Measurements from ENCODE around the gene ERICH3.

ERICH3 gene

DNA sequence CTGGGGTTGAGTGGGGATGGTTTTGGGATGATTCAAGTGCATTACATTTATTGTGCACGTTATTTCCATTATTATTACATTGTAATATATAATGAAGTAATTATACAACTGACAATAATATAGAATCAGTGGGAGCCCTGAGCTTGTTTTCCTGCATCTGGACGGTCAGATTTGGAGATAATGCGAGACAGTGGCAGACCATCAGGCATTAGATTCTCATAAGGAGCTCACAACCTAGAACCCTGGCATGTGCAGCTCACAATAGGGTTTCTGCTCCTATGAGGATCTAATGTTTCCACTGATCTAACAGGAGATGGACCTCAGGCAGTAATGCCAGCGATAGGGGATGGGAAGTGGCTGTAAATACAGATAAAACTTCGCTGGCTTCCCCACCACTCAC is 83.3 kb downstream of the ERICH3 start:
- DNase-seq: no peak

DNA sequence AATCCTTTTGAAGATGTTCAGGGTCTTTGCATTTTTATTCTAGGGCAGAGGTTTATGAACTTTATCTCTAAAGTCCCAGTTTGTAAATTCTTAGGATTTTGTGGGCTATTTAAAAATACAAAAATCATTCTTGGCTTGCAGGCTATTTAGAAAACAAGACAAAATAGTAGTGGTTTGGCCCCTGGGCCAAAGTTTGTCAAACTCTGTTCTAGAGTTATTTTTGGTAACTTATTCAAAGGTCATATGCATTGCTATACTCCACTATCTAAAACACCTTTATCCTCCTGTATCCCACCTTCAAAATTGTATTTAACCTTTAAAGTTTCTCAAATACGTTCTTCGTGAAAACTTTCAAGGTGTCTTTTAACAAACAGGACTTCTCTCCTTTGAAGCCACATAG is 85.7 kb downstream of the ERICH3 start:
- no peak for DNase-seq

DNA sequence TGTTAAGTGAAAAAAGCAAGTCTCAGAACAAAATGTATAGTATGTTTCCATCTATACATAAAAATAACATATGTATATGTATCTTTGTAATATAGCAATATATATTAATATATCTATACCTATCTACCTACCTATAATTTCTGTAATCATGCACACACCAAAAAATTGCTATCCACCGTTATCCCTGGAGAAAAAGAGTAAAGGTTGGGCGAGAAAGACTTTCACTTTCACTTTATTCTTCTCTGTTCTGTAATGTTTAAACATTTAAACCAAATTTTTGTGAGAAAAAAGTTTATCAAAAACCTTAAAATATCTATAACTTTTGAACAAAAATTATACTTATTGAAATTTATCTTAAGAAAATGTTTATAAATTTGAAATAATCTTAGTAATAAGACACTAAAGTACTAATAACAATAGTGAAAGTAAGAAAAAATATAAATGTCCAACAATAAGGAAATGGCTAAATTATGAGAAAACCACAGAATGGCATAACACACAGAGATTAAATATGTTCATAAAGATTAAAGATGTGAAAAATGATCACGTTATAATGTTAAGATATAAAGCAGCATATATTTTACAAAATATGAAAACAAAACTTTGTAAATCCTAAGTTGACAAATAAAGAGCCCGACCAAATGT is 87.2 kb downstream of the ERICH3 start:
- DNase-seq: no peak

DNA sequence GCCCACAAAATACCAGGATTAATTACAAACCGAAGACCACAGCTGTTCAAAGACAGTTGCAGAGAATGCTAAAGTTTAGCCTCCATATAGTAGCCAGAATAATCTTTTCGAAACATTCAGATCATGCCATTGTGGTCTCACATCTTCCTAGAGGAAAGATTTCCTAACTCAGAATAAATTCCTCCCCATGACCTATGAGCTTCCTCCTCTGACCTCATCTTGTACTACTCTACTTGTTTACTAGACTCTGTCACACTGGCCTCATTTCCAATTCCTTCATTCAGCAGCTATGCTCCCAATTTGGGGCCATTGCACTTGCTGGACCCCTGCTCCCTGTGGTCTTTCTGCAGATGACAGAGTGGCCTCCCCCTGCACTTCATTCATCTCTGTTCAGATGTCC is 89.4 kb downstream of the ERICH3 start:
- no peak for DNase-seq

DNA sequence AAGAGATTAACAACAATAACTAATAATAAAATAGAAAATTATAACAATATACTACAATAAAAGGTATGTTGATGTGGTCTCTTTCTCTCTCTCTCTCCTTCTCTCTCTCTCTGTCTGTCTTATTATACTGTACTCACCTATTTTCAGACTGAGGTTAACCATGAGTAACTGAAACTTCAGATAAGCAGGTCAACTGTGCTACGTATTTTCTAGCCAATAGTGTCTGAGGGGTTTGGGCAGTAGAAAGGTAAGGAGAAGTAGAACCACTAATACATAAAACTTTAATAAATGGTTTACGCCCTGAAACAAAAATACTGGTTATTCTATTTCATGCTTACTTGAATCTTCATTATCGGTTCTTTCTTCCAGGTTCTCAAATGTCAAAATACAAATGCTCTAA is 90.2 kb downstream of the ERICH3 start:
- no peak for DNase-seq

DNA sequence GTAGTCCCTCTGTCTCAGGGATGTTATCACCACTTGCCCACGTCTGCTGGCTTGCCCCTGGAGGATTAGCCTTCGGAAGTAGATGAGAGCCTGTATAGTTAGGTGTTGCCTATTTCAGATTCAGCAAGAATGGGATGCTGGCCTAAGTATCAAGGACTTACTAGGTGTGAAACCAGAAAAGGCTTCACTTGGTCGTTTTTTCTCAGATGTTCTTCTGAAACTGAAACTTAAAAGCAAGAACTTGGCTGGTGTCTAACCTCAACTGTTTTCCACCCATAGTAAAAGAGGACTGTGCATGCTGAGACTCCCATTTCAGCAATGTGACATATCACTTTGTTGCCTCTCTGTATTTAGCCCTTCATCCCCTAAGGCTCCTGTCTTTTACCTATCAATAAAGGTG is 94.2 kb downstream of the ERICH3 start:
- peak in 1 of 5 experiments; percentile 19 for DNase-seq

DNA sequence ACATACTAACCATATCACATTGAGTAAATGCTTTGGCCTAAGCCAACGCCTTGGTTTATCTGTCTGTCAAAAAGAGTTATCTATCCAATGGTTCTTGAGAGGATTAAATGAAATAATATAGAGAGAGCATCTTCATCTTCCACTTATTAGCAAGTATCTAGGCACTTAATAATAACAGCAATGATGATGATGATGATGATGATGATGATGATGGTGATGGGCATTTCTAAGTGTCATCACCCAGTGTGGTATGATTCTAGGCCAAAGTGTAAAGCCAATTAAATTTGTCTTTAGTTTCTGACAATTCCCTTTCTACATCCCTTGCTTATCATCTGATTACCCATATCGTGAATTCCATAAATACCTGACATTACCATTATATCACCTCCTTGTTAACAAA is 95.5 kb downstream of the ERICH3 start:
- DNase-seq: no peak

DNA sequence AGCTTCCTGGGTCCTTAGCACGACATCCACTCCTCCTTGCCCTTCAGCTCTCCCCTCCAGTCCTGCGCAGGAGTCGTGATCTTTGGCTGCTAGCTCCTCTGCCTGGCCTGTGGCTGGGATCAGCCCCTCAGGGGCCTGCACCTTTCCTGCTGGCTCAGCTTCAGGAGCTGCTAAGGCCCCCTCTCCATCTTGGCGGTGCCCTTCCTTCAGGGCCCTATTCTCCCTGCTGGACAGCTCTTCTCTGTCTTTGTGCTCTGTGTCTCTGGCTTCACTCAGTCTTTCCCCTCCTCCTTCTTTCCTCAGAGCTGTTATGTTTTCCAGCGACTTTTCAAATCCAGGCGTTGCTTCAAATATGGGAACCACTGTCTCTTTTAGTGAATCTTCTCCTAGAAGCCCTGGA is 101.7 kb downstream of the ERICH3 start:
- no peak for DNase-seq

DNA sequence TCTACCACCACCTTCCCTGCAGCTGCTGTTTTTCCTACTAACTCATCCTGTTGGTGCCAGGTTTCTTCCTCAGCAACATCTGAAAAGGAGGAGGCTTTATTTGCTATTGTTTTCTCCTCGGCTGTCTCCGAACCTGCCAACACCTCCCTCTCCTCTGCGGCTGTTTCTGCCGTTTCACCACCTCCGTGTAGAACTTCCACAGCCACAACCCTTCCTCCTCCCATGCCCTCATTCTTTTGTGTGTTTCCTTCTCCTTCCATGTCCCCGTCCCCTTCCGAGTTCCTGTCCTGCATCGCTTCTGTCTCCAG is 102.1 kb downstream of the ERICH3 start:
- DNase-seq: no peak

DNA sequence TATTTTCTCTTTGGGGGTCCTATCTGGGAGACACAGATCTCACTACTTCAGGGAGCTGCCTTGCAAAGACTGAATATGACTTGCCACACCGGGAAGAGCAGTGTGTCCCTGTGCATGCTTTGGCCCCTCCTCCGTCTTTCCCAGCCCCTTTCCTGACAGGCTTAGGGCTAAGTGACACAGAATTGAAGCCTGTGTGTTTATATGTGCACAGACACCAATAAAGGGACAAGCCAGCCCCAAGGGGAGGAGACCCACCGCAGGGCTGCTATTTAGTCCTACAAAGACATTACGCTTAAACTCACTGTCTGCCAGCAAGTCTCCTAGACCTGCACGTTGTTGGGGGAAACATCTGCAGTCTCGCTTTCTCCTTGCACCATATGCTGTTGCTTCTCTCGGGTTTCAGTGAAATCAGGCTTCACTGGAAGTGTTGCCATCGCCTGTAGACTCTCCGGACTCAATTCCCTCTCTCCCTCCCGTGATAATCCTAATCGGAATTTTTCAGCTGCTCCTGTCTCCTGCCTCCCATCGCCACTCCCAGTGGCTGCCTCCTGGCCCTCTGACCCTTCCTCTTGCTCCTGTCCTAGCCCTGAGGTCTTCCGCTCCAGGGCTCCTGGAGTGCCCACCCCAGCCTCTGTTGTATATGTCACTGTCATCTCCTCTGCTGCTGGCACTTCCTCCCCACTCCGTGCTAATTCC is 102.6 kb downstream of the ERICH3 start:
- no peak for DNase-seq

DNA sequence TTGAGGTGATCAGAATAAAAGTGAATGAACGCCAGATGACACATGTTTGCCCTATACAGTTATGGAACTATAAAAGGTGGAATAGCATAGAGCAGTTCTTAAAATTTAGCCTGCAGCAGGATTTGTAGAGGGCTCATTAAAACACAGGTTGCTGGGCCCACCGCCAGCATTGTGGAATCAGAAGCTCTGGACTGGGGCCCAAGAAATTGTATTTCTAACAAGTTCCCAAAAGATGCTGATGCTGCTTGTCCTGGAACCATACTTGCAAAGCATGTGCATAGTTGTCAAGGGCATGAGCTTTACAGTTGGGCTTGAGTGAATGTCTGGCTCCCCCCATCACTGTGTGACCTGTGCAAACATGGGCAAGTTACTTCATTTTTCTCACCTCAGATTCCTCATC is 123.7 kb downstream of the ERICH3 start:
- DNase-seq: no peak

DNA sequence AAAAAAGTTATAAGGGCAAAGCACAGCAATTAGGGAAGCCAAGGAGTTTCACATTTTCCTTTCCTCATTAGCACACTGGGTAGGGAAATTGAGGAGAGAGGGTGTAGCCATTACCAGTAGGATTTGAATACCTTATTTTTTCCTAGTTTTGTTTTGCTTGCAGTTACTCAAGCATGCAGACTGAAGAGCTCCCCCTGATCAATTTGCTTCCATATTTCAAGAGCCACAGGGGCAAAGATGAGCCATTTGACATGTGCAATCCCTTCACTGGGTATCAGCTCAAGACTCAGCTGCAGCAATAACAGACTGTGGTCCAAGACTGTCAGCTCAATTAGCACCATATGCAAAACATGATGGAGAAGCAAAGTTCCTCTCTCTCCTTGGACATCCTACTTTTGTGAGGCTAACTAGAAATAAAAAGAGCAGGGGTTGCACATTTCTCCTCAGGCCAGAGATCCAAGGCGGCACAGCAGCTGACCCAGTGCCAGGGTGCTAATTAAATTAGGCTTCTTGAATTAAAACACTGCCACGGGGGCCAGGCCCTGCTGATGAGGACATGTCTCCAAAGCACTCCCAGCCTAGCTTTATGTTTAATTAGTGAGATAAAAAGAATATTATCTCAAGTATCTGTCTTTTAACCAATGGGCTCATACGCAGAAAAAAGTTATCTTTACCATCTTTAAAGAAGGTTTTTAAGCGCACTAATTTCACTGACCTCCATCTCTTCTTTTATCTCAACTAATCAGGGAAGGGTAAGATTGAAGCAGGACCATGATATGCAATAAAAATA is 124.4 kb downstream of the ERICH3 start:
- DNase-seq: no peak

DNA sequence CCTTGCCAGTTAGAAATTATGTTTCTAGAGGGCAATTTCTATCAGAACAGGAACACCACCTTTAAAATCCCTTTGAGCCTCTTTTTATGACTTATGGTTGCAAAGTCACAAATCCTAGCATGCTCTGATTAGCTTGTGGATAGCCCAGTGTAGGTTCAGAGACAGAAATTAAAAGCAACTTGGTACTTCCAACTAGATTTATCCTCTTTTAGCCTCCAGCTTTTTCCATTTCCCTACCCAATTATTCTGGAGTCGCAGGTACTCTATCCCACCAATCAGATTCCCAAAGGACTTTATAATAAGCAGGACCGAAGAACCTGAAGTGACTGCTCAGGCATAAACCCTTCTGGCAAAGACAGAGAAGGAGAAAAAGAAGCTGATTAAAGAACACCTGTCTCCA is 127.8 kb downstream of the ERICH3 start:
- no peak for DNase-seq

DNA sequence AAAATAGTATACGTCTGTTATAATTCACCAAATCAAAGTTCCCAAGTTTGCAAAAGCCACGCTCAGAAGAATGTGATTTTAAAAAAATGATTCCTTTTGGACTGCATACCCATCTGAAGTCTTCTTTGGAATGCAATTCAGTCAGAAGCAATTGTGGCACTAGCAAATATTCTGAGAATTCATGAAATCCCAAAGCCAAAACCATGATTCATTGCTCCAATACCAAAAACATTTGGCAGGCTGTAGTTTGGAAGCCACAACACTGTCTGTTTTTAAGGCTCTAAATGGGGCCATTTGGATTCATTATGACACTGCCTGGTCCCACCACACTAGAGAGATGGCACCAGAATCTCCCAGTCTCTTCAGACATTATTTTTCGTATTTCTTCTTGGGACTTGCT is 139.4 kb downstream of the ERICH3 start:
- no peak for DNase-seq

DNA sequence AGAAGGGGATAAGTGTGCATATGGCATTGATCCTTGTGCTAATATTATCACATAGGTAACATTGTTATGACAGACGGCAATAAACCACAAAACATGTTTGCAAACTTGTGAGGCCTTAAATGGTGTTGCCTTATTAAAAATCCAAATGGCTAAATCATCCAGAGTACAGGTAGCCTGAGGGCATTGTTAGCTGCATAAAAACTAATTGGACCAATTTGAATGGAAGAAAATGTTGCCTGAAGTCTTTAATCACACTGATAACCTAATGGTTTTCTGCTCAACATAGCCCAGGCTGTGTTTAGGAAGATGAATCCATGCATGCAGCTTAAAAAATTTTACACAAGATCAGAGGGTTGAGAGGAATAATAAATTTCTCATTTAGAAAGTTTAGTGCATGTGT is 141.8 kb downstream of the ERICH3 start:
- DNase-seq: no peak

DNA sequence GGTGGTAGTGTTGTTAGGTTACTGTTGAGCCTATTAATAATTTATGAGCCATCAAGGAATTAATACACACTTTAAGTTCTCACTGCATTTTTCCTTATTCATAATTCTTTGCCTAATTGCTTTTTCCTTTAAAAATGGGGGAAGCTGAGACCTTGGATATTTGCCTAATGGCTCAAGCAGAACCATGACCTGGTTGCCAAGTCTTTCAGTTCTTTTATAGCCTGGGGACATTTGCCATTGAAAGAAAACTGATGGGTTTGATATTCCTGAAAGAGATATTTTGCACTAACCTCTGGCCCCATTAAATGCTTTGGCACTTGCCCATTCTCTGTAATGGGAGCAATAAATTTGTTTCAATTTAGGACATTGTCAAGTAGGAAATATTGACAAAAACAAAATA is 142.7 kb downstream of the ERICH3 start:
- DNase-seq: no peak

DNA sequence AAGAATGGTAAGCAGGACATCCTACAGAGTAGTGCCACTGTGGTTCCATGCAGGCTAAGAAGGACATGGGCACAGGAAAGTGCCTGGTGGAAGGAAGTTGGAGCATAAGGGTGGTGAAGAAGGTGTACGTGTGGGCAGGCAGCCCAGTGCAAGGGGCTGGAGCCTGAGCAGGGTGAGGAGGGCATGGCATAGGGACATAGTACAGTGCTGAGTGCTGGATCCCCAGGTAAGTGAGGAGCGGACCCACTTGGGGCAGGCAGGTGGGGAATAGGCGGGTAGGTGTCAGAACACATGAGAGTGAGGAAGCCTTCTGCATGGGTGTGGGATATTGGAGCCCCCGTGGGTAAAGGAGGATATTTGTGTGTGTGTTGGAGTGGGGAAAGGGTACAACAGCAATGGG is 145.5 kb downstream of the ERICH3 start:
- no peak for DNase-seq

DNA sequence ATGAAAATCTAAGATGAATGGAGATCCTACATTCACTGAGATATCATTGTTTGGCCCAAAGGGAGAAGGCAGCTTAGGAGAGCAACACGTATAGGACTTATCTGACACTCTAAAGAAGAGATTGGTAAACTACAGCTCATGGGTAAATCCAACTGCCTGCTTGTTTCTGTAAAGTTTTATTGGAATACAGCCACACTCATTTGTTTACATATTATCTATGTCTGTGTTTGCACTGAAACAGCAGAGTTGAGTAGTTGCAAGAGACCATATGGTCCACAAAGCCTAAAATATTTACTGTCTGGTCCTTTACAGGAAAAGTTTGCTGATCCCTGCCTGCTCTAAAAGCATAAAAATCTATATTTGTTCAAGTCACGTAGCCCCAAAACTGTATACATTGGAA is 146.9 kb downstream of the ERICH3 start:
- DNase-seq: no peak

DNA sequence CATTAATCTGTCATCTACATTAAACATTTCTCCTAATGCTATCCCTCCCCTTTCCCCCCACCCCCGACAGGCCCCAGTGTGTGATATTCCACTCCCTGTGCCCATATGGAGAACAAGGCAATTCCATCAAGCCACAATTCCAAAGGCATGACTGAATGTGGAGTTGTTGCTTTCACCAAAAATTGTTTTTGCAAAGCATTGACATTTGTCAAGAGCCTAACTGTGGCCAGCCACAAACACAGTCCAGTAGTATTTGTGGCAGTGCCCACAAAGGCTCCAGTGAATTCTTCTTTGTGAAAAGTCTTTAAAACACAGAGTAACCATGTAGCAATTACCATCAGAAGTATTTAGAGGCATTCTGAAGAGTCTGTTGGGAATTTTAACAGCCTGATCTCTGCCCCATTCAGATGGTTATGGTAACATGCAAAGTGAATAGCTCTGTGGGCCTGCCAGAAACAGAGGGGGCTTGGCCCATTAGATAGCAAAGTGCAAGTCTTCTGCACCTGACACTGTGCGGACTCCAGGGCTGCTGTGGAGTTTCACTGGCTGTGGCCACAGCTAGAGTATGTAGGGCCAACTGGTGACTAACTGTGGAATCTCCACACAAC is 149.6 kb downstream of the ERICH3 start:
- no peak for DNase-seq

DNA sequence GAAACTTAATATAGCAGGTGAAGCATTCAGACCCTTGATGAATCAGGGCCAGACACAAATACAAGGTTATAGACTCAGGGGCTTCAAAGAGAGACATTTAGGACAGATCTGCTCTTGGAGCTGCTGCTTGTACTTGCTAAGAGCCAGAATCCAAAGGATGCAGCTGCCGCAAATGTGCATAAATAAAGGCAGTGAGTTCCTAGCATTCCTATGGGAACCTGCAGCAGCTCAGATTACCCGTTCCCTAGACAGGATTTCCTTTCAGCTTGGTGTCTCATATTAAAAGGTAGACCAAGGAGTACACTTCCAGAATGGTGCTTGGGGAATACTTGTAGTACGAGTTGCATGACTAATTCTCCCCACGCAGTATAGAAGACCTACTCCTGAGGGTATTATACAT is 151.4 kb downstream of the ERICH3 start:
- DNase-seq: no peak

Data from T-helper 2 cell (primary cell).